Right cardiac atrium (tissue), 5 donors: ENCODE measurements around the gene ABHD6. TPM values are rescaled to one million over a fixed set of nuclear protein-coding genes. Genes with fewer than 3 reads are reported as not detected.
"Not testable (repeated sequence)": the region's sequence is repeated elsewhere in the genome, so short reads cannot be mapped to it uniquely, and the experiment has no call there.

ENCODE experiments used
- ATAC-seq, 2 donors: fragments of 200-7000 bp; cut with Tn5 transposase; one replicate each; pipeline versions ENCODE4 v1.8.0 to v1.9.1; 2020; ENCODE audit warnings: moderate library complexity in 2 of 2, mild to moderate bottlenecking in 1 of 2
- DNase-seq, 3 donors: peaks; one replicate each; pipeline ENCODE4 v3.0.0-alpha.2; 2020
- H3K27ac ChIP-seq: one replicate; pipeline ENCODE4 v1.5.1; 2013; ENCODE audit warnings: mild to moderate bottlenecking, low read length, control low read depth, moderate library complexity
- H3K27me3 ChIP-seq: one replicate; pipeline ENCODE4 v1.6.1; 2013; ENCODE audit not compliant: control insufficient read depth, insufficient read depth
- H3K4me1 ChIP-seq: one replicate; pipeline ENCODE4 v1.6.1; 2013; ENCODE audit warnings: low read length; ENCODE audit not compliant: control insufficient read depth, insufficient read depth
- H3K4me3 ChIP-seq: one replicate; pipeline ENCODE4 v1.5.1; 2013; ENCODE audit warnings: low read length, control low read depth
- H3K9me3 ChIP-seq: one replicate; pipeline ENCODE4 v1.6.1; 2013; ENCODE audit warnings: low read length; ENCODE audit not compliant: control insufficient read depth
- WGBS: extraction: QIAGEN DNeasy Blood & Tissue Kit; methylation state at CpG from one replicate; pipeline ENCODE4 v1.1.7; 2013; 5-methylcytosine and 5-hydroxymethylcytosine counted together
- intact Hi-C, 4 donors: fragments of 100-400 bp; cut with DNase I; formaldehyde crosslinking; loops; one replicate each; pipeline versions ENCODE4 v1.11.0 to v1.14.0; 2022 to 2023
- polyA plus RNA-seq: library from polyadenylated mRNA; stranded (reverse); fragments of 200-250 nt; gene quantifications from one replicate; pipeline ENCODE4 v1.2.3, GENCODE V29; 2013
- total RNA-seq, 4 donors: library from RNA; stranded (reverse); fragmentation: NEBNext Ultra II Directional; extraction: Animal tissue kit (Norgen Biotek cat#: 25700); gene quantifications; one replicate each; pipeline ENCODE4 v1.2.1, GENCODE V29; 2021
- donor health status: healthy with polysubstance abuse.
- donor health status: DM: no; HTN: yes; CAD: no.
- donor health status: DM: no; HTN: no; CAD: no.
- donor health status: DM: no; HTN: yes; CAD: no; lungs with severe emphysema.
- donor health status: DM: yes; HTN: yes; CAD: no.

Gene ABHD6
- total and polyA plus RNA-seq, 5 donors: 6.1 to 13.4 (median 10.6) TPM

DNA sequence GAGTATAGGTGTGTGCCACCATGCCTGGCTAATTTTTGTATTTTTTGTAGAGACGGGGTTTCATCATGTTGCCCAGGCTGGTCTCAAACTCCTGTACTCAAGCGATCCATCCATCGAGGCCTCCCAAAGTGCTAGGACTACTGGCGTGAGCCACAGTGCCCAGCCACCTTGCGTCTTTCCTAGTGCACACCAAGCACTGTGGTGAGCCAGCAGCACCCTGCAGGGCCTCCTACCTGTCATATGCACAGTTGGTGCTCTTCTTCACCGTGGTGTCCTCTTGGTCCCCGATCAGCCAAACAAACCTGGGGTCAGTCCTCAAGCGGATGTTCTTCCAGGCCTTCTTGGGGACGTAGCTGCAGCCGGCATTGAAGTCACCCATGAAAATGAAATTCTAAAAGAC is 40.0 kb upstream of the ABHD6 start:
- DNase-seq: no peak
- no peak for ATAC-seq
- no peak overlapping the region for H3K4me3 ChIP-seq
- H3K9me3 ChIP-seq: no peaks in the 10 kb centered on the region
- whole genome bisulfite sequencing: 96% methylated on average over 10 of the region's 10 CpGs
- no peak overlapping the region for H3K27ac ChIP-seq
- no peaks in the 10 kb centered on the region for H3K27me3 ChIP-seq
- intact Hi-C loops: loop anchor here in 1 of 4 donors (10.0 kb wide), 1 partner anchor 217 kb away; no protein-coding TSS in a partner anchor
- peaks cover 4% of the 10 kb centered on the region for H3K4me1 ChIP-seq

DNA sequence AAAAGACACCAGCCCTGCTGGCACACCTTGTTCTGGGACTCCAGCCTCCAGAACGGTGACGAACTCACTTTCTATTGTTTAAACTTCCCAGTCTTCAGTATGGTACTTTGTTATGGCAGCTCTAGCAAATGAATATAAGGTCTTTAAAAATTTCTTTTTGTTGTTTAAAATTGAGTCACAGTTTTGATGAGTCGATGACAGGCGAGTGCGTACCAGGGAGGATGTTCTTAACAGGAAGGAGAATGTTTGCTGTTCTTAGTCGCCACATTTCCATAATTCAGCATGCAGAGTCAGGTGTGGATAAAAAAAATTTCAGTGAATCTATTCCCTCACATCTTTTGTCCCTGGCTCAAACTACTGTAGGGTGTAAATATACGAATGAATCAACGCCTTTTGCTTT is 39.2 kb upstream of the ABHD6 start:
- no peak for ATAC-seq
- intact Hi-C loops: loop anchor here in 1 of 4 donors (10.0 kb wide), 1 partner anchor 216 kb away; no protein-coding TSS in a partner anchor
- H3K27ac ChIP-seq: peak overlapping the region; percentile 30

GRCh38 chr3:58198804-58199203 is 38.8 kb upstream of the ABHD6 start:
- DNase-seq (no peak), ATAC-seq (peak; percentile 48 to 75)
- peak overlapping the region; percentile 59 for H3K27ac ChIP-seq
- no peak overlapping the region for H3K4me3 ChIP-seq
- H3K4me1 ChIP-seq: peaks cover 4% of the 10 kb centered on the region
- no peaks in the 10 kb centered on the region for H3K27me3 ChIP-seq
- intact Hi-C loops: loop anchor here in 1 of 4 donors (10.0 kb wide), 1 partner anchor 216 kb away; no protein-coding TSS in a partner anchor
- H3K9me3 ChIP-seq: no peaks in the 10 kb centered on the region

More for the DNA sequence above, 39.2 kb upstream of the ABHD6 start:
- Histone ChIP-seq H3K9me3 (no peaks in the 10 kb centered on the region), H3K4me1 (peaks cover 4% of the 10 kb centered on the region), H3K27me3 (no peaks in the 10 kb centered on the region), H3K4me3 (no peak overlapping the region)
- DNase-seq: no peak
- 74% methylated on average over 8 of the region's 8 CpGs for WGBS

DNA sequence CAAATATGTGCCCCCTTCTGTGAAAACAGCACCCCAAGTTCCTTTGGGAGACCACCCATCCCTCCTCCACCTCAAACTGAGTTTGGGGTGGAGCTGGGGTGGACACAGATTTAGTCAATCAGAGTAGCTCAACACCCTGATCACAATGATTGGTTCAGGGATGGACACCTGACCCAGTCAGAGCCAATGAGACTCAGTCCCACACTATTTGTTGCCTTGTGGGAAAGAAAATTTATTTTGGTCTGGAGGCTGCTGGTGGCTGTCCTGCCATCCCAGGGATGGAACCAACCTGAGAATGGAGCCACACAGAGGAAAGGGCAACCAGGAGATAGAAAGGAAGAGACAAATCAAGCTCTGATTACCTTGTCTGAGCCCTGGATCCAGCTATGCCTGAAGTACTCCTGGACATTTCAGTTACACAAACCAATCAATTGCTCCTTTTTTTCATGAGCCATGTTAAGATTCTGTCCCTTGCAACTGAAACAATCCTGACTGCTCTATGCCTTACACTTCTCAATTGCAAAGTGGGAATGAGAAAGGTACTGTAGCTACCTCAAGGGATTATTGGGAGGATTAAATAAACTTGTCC is 37.4 kb upstream of the ABHD6 start:
- ATAC-seq (no peak), DNase-seq (no peak)
- Histone ChIP-seq H3K4me3 (no peak overlapping the region), H3K27ac (peak overlapping the region; percentile 36), H3K9me3 (no peaks in the 10 kb centered on the region), H3K27me3 (no peaks in the 10 kb centered on the region), H3K4me1 (peaks cover 4% of the 10 kb centered on the region)
- intact Hi-C loops: no loop called here

DNA sequence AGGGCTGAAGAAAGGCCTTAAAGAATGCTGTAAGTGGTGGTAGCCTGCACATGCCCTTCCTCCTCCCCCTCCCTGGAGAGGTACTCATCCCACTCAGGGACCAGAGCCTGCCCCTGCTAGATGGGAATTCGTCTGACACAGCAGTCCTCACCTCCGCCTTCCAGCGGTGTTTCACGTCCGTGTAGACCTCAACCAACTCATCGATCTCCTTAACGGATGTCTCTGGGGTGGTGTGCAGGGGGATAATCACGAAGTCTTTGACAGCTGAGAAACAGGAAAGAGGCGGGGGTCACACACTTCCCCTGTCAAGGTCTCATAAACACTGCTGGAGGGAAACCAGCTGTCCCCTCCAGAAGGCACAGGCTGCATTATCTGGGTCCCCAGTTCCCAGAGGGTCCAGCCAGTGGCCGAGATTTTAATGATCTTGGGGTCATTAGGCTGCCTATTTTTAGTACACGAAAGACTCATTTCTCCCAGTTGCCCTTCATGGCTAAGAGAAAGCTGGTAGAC is 36.7 kb upstream of the ABHD6 start:
- no peak for DNase-seq
- Histone ChIP-seq H3K4me3 (no peak overlapping the region), H3K27ac (no peak overlapping the region), H3K27me3 (no peaks in the 10 kb centered on the region), H3K4me1 (peaks cover 4% of the 10 kb centered on the region), H3K9me3 (no peaks in the 10 kb centered on the region)
- ATAC-seq: peak in 1 of 2 donors; percentile 10
- intact Hi-C loops: no loop called here
- 24% methylated on average over 11 of the region's 11 CpGs for WGBS

- H3K9me3 ChIP-seq, intact Hi-C loops, H3K4me3 ChIP-seq, ATAC-seq, H3K4me1 ChIP-seq, H3K27me3 ChIP-seq, H3K27ac ChIP-seq, DNase-seq: not testable (repeated sequence)
- WGBS: 43% methylated on average over 3 of the region's 3 CpGs
Observed at GRCh38 chr3:58201451-58201850, 36.1 kb upstream of the ABHD6 start.

- 88% methylated on average over 9 of the region's 9 CpGs for WGBS
Observed at GRCh38 chr3:58202917-58203360, 34.7 kb upstream of the ABHD6 start.

DNA sequence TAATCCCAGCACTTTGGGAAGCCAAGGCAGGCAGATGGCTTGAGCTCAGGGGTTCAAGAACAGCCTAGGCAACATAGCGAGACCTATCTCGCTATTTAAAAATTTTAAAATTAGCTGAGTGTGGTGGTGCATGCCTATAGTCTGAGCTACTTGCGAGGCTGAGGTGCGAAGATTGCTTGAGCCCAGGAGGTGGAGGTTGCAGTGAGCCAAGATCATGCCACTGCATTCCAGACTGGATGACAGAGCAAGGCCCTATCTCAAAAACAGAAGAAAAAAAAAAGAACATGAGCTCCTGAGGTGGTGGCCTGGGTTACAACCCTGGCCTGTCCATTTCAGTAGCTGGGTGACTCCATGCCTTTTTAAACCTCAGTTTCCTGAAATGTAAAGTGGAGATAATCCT is 34.1 kb upstream of the ABHD6 start:
- ATAC-seq (no peak), DNase-seq (no peak)
- Histone ChIP-seq H3K27me3 (no peaks in the 10 kb centered on the region), H3K4me1 (peaks cover 4% of the 10 kb centered on the region), H3K9me3 (no peaks in the 10 kb centered on the region), H3K27ac (no peak overlapping the region), H3K4me3 (no peak overlapping the region)
- WGBS: 76% methylated on average over 4 of the region's 4 CpGs
- intact Hi-C loops: no loop called here

More at GRCh38 chr3:58202917-58203360, 34.7 kb upstream of the ABHD6 start:
- H3K4me3 ChIP-seq: no peak overlapping the region
- H3K4me1 ChIP-seq: peaks cover 4% of the 10 kb centered on the region
- DNase-seq (no peak), ATAC-seq (no peak)
- intact Hi-C loops: no loop called here
- H3K9me3 ChIP-seq: no peaks in the 10 kb centered on the region
- H3K27me3 ChIP-seq: no peaks in the 10 kb centered on the region
- no peak overlapping the region for H3K27ac ChIP-seq

- H3K27ac ChIP-seq: no peak overlapping the region
- H3K9me3 ChIP-seq: no peaks in the 10 kb centered on the region
- ATAC-seq: no peak
- DNase-seq: no peak
- WGBS: 75% methylated on average over 4 of the region's 4 CpGs
- peaks cover 4% of the 10 kb centered on the region for H3K4me1 ChIP-seq
- H3K27me3 ChIP-seq: no peaks in the 10 kb centered on the region
- H3K4me3 ChIP-seq: no peak overlapping the region
- intact Hi-C loops: no loop called here
Observed at GRCh38 chr3:58204720-58205119, 32.9 kb upstream of the ABHD6 start.

GRCh38 chr3:58205981-58206380 is 31.6 kb upstream of the ABHD6 start:
- WGBS: 89% methylated on average over 4 of the region's 4 CpGs
- DNase-seq (no peak), ATAC-seq (no peak)
- no peaks in the 10 kb centered on the region for H3K27me3 ChIP-seq
- intact Hi-C loops: no loop called here
- H3K4me3 ChIP-seq: no peak overlapping the region
- peaks cover 2% of the 10 kb centered on the region for H3K4me1 ChIP-seq
- no peak overlapping the region for H3K27ac ChIP-seq
- no peaks in the 10 kb centered on the region for H3K9me3 ChIP-seq

GRCh38 chr3:58206406-58207011 is 31.1 kb upstream of the ABHD6 start:
- ATAC-seq: no peak
- Histone ChIP-seq H3K4me1 (no peaks in the 10 kb centered on the region), H3K27ac (no peak overlapping the region), H3K4me3 (no peak overlapping the region), H3K27me3 (no peaks in the 10 kb centered on the region), H3K9me3 (no peaks in the 10 kb centered on the region)
- intact Hi-C loops: no loop called here
- WGBS: 85% methylated on average over 5 of the region's 5 CpGs
- no peak for DNase-seq
